HCEC 1CT (cell line): ENCODE measurements around the gene HAPSTR1.
"Not testable (repeated sequence)": the region's sequence is repeated elsewhere in the genome, so short reads cannot be mapped to it uniquely, and the experiment has no call there.

Experiments
- DNase-seq: peaks from one replicate; pipeline ENCODE4 v3.0.0-alpha.2; 2017

HAPSTR1 gene

GRCh38 chr16:9072806-9073341 lies 18.6 kb upstream of the HAPSTR1 start:
- DNase-seq, result peak; percentile 90

- DNase-seq, result no peak
These were observed 16.0 kb upstream of the HAPSTR1 start for GRCh38 chr16:9075299-9076071.

GRCh38 chr16:9077091-9077809 lies 14.2 kb upstream of the HAPSTR1 start:
- DNase-seq, result peak; percentile 73

GRCh38 chr16:9078467-9079429 lies 12.7 kb upstream of the HAPSTR1 start:
- peak; percentile 95 for DNase-seq

GRCh38 chr16:9079430-9079812 lies 12.0 kb upstream of the HAPSTR1 start:
- no peak for DNase-seq

GRCh38 chr16:9081158-9081557 lies 10.3 kb upstream of the HAPSTR1 start:
- DNase-seq, result no peak

- DNase-seq, result no peak
These were observed 9.6 kb upstream of the HAPSTR1 start for GRCh38 chr16:9081843-9082242.

GRCh38 chr16:9082422-9082821 lies 9.0 kb upstream of the HAPSTR1 start:
- no peak for DNase-seq

GRCh38 chr16:9087733-9088132 lies 3.7 kb upstream of the HAPSTR1 start:
- DNase-seq, result not testable (repeated sequence)

GRCh38 chr16:9088848-9089247 lies 2.6 kb upstream of the HAPSTR1 start:
- no peak for DNase-seq

- no peak for DNase-seq
These were observed 1.8 kb upstream of the HAPSTR1 start for GRCh38 chr16:9089660-9090059.

GRCh38 chr16:9090101-9090959 lies 1.1 kb upstream of the HAPSTR1 start:
- DNase-seq, result no peak

- DNase-seq, result peak; percentile 22
These were observed 430 bp downstream of the HAPSTR1 start for GRCh38 chr16:9091867-9092281.

GRCh38 chr16:9092282-9092977 lies 986 bp downstream of the HAPSTR1 start:
- peak; percentile 18 for DNase-seq

- DNase-seq, result no peak
These were observed 1.5 kb downstream of the HAPSTR1 start for GRCh38 chr16:9092978-9093344.

GRCh38 chr16:9094011-9094846 lies 2.8 kb downstream of the HAPSTR1 start:
- DNase-seq, result no peak

- DNase-seq, result no peak
These were observed 3.7 kb downstream of the HAPSTR1 start for GRCh38 chr16:9095171-9095570.

- DNase-seq, result no peak
These were observed 4.4 kb downstream of the HAPSTR1 start for GRCh38 chr16:9095656-9096397.

GRCh38 chr16:9096416-9096952 lies 5.0 kb downstream of the HAPSTR1 start:
- DNase-seq, result no peak
